ENCODE data around the gene VSTM2B.

VSTM2B gene

GRCh38 chr19:29507081-29507860 lies 18.5 kb upstream of the VSTM2B start:
- no peak overlapping the region for H2BK120ac ChIP-seq (ENCODE audit: low read depth, low read length)
- H3K27me3 ChIP-seq (ENCODE audit: control insufficient read depth in 1 of 2, insufficient read depth in 1 of 2, low read length in 2 of 2): peaks cover 0 to 11% of the 10 kb centered on the region in 2 experiments
- no peak overlapping the region for H4K91ac ChIP-seq (ENCODE audit: low read length)
- H3K18ac ChIP-seq (ENCODE audit: low read depth in 1 of 2, low read length in 2 of 2): no peak overlapping the region
- no peak overlapping the region for H4K8ac ChIP-seq (ENCODE audit: low read length)
- 77% methylated on average over 25 of the region's 27 CpGs for WGBS
- no peaks in the 10 kb centered on the region for H3K79me1 ChIP-seq (replicated peaks; ENCODE audit: low read length, poor library complexity, severe bottlenecking)
- no peaks in the 10 kb centered on the region for H3K9me3 ChIP-seq (ENCODE audit: control insufficient read depth, low read length)
- H3K23ac ChIP-seq (ENCODE audit: low read length in 2 of 2): no peak overlapping the region
- no peak overlapping the region for H2BK15ac ChIP-seq (ENCODE audit: low read depth, poor library complexity, severe bottlenecking)
- no peak overlapping the region for H3K14ac ChIP-seq (ENCODE audit: low read length in 2 of 2)
- H2AFZ ChIP-seq (ENCODE audit: low read depth, low read length): no peak overlapping the region
- no peak for DNase-seq
- no peak overlapping the region for H2AK5ac ChIP-seq (ENCODE audit: low read length, severe bottlenecking)
- H3K36me3 ChIP-seq (ENCODE audit: control insufficient read depth in 1 of 2, insufficient read depth in 2 of 2, low read depth in 1 of 2, low read length in 2 of 2): no peaks in the 10 kb centered on the region
- H3K4me2 ChIP-seq (ENCODE audit: low read length, poor library complexity, severe bottlenecking): no peak overlapping the region
- no peak overlapping the region for H2BK12ac ChIP-seq (ENCODE audit: low read length in 2 of 2)
- no peak overlapping the region for H3K4me3 ChIP-seq (ENCODE audit: insufficient read depth in 1 of 2, low read depth in 1 of 2, low read length in 2 of 2)
- H3K4me1 ChIP-seq (ENCODE audit: control insufficient read depth, insufficient read depth, low read depth, low read length): no peaks in the 10 kb centered on the region
- no peak overlapping the region for H3K9ac ChIP-seq (ENCODE audit: low read length)
- H2BK5ac ChIP-seq (ENCODE audit: low read depth, low read length, poor library complexity, severe bottlenecking): no peak overlapping the region
- no peak overlapping the region for H3K27ac ChIP-seq (ENCODE audit: low read length, poor library complexity, severe bottlenecking)
- H3K4ac ChIP-seq (ENCODE audit: low read depth in 1 of 2, low read length in 2 of 2): no peak overlapping the region

- H4K91ac ChIP-seq (ENCODE audit: low read length): no peak overlapping the region
- 60% methylated on average over 1 of the region's 1 CpG for WGBS
- H3K9me3 ChIP-seq (ENCODE audit: control insufficient read depth, low read length): no peaks in the 10 kb centered on the region
- H2BK15ac ChIP-seq (ENCODE audit: low read depth, poor library complexity, severe bottlenecking): no peak overlapping the region
- no peak overlapping the region for H2AFZ ChIP-seq (ENCODE audit: low read depth, low read length)
- H3K79me1 ChIP-seq (replicated peaks; ENCODE audit: low read length, poor library complexity, severe bottlenecking): no peaks in the 10 kb centered on the region
- H4K8ac ChIP-seq (ENCODE audit: low read length): no peak overlapping the region
- no peak overlapping the region for H2BK12ac ChIP-seq (ENCODE audit: low read length in 2 of 2)
- H3K4me2 ChIP-seq (ENCODE audit: low read length, poor library complexity, severe bottlenecking): no peak overlapping the region
- no peaks in the 10 kb centered on the region for H3K36me3 ChIP-seq (ENCODE audit: control insufficient read depth in 1 of 2, insufficient read depth in 2 of 2, low read depth in 1 of 2, low read length in 2 of 2)
- H3K27ac ChIP-seq (ENCODE audit: low read length, poor library complexity, severe bottlenecking): no peak overlapping the region
- no peak overlapping the region for H3K4me3 ChIP-seq (ENCODE audit: insufficient read depth in 1 of 2, low read depth in 1 of 2, low read length in 2 of 2)
- H3K18ac ChIP-seq (ENCODE audit: low read depth in 1 of 2, low read length in 2 of 2): no peak overlapping the region
- peaks cover 0 to 8% of the 10 kb centered on the region in 2 experiments for H3K27me3 ChIP-seq (ENCODE audit: control insufficient read depth in 1 of 2, insufficient read depth in 1 of 2, low read length in 2 of 2)
- no peak overlapping the region for H2BK120ac ChIP-seq (ENCODE audit: low read depth, low read length)
- no peak overlapping the region for H2AK5ac ChIP-seq (ENCODE audit: low read length, severe bottlenecking)
- H3K4ac ChIP-seq (ENCODE audit: low read depth in 1 of 2, low read length in 2 of 2): no peak overlapping the region
- no peak overlapping the region for H3K14ac ChIP-seq (ENCODE audit: low read length in 2 of 2)
- DNase-seq: no peak
- no peak overlapping the region for H3K23ac ChIP-seq (ENCODE audit: low read length in 2 of 2)
- no peaks in the 10 kb centered on the region for H3K4me1 ChIP-seq (ENCODE audit: control insufficient read depth, insufficient read depth, low read depth, low read length)
- H2BK5ac ChIP-seq (ENCODE audit: low read depth, low read length, poor library complexity, severe bottlenecking): no peak overlapping the region
- no peak overlapping the region for H3K9ac ChIP-seq (ENCODE audit: low read length)
Measured at GRCh38 chr19:29508181-29508580, 17.6 kb upstream of the VSTM2B start.

GRCh38 chr19:29509456-29509855 lies 16.3 kb upstream of the VSTM2B start:
- no peaks in the 10 kb centered on the region for H3K79me1 ChIP-seq (replicated peaks; ENCODE audit: low read length, poor library complexity, severe bottlenecking)
- no peak for DNase-seq
- H4K8ac ChIP-seq (ENCODE audit: low read length): no peak overlapping the region
- no peak overlapping the region for H2BK12ac ChIP-seq (ENCODE audit: low read length in 2 of 2)
- H4K91ac ChIP-seq (ENCODE audit: low read length): no peak overlapping the region
- H2AK5ac ChIP-seq (ENCODE audit: low read length, severe bottlenecking): no peak overlapping the region
- no peak overlapping the region for H2BK120ac ChIP-seq (ENCODE audit: low read depth, low read length)
- H2BK15ac ChIP-seq (ENCODE audit: low read depth, poor library complexity, severe bottlenecking): no peak overlapping the region
- H3K9ac ChIP-seq (ENCODE audit: low read length): no peak overlapping the region
- no peak overlapping the region for H2BK5ac ChIP-seq (ENCODE audit: low read depth, low read length, poor library complexity, severe bottlenecking)
- H3K27ac ChIP-seq (ENCODE audit: low read length, poor library complexity, severe bottlenecking): no peak overlapping the region
- no peak overlapping the region for H2AFZ ChIP-seq (ENCODE audit: low read depth, low read length)
- peaks cover 0 to 8% of the 10 kb centered on the region in 2 experiments for H3K27me3 ChIP-seq (ENCODE audit: control insufficient read depth in 1 of 2, insufficient read depth in 1 of 2, low read length in 2 of 2)
- H3K4me3 ChIP-seq (ENCODE audit: insufficient read depth in 1 of 2, low read depth in 1 of 2, low read length in 2 of 2): no peak overlapping the region
- no peaks in the 10 kb centered on the region for H3K9me3 ChIP-seq (ENCODE audit: control insufficient read depth, low read length)
- 81% methylated on average over 8 of the region's 8 CpGs for WGBS
- H3K18ac ChIP-seq (ENCODE audit: low read depth in 1 of 2, low read length in 2 of 2): no peak overlapping the region
- no peaks in the 10 kb centered on the region for H3K4me1 ChIP-seq (ENCODE audit: control insufficient read depth, insufficient read depth, low read depth, low read length)
- no peak overlapping the region for H3K4ac ChIP-seq (ENCODE audit: low read depth in 1 of 2, low read length in 2 of 2)
- H3K36me3 ChIP-seq (ENCODE audit: control insufficient read depth in 1 of 2, insufficient read depth in 2 of 2, low read depth in 1 of 2, low read length in 2 of 2): no peaks in the 10 kb centered on the region
- H3K4me2 ChIP-seq (ENCODE audit: low read length, poor library complexity, severe bottlenecking): no peak overlapping the region
- H3K14ac ChIP-seq (ENCODE audit: low read length in 2 of 2): no peak overlapping the region
- no peak overlapping the region for H3K23ac ChIP-seq (ENCODE audit: low read length in 2 of 2)

GRCh38 chr19:29510701-29511265 lies 15.0 kb upstream of the VSTM2B start:
- no peaks in the 10 kb centered on the region for H3K9me3 ChIP-seq (ENCODE audit: control insufficient read depth, low read length)
- H2BK15ac ChIP-seq (ENCODE audit: low read depth, poor library complexity, severe bottlenecking): no peak overlapping the region
- no peak overlapping the region for H4K91ac ChIP-seq (ENCODE audit: low read length)
- no peak overlapping the region for H2BK12ac ChIP-seq (ENCODE audit: low read length in 2 of 2)
- H2AFZ ChIP-seq (ENCODE audit: low read depth, low read length): no peak overlapping the region
- DNase-seq: no peak
- no peak overlapping the region for H4K8ac ChIP-seq (ENCODE audit: low read length)
- no peak overlapping the region for H3K27ac ChIP-seq (ENCODE audit: low read length, poor library complexity, severe bottlenecking)
- peaks cover 0 to 8% of the 10 kb centered on the region in 2 experiments for H3K27me3 ChIP-seq (ENCODE audit: control insufficient read depth in 1 of 2, insufficient read depth in 1 of 2, low read length in 2 of 2)
- H3K4me2 ChIP-seq (ENCODE audit: low read length, poor library complexity, severe bottlenecking): no peak overlapping the region
- WGBS: 69% methylated on average over 9 of the region's 9 CpGs
- H2AK5ac ChIP-seq (ENCODE audit: low read length, severe bottlenecking): no peak overlapping the region
- H3K9ac ChIP-seq (ENCODE audit: low read length): no peak overlapping the region
- H3K18ac ChIP-seq (ENCODE audit: low read depth in 1 of 2, low read length in 2 of 2): no peak overlapping the region
- no peak overlapping the region for H2BK5ac ChIP-seq (ENCODE audit: low read depth, low read length, poor library complexity, severe bottlenecking)
- no peak overlapping the region for H3K14ac ChIP-seq (ENCODE audit: low read length in 2 of 2)
- no peaks in the 10 kb centered on the region for H3K4me1 ChIP-seq (ENCODE audit: control insufficient read depth, insufficient read depth, low read depth, low read length)
- H3K23ac ChIP-seq (ENCODE audit: low read length in 2 of 2): no peak overlapping the region
- no peaks in the 10 kb centered on the region for H3K36me3 ChIP-seq (ENCODE audit: control insufficient read depth in 1 of 2, insufficient read depth in 2 of 2, low read depth in 1 of 2, low read length in 2 of 2)
- H2BK120ac ChIP-seq (ENCODE audit: low read depth, low read length): no peak overlapping the region
- H3K4ac ChIP-seq (ENCODE audit: low read depth in 1 of 2, low read length in 2 of 2): no peak overlapping the region
- no peak overlapping the region for H3K4me3 ChIP-seq (ENCODE audit: insufficient read depth in 1 of 2, low read depth in 1 of 2, low read length in 2 of 2)
- H3K79me1 ChIP-seq (replicated peaks; ENCODE audit: low read length, poor library complexity, severe bottlenecking): no peaks in the 10 kb centered on the region
